Activated CD8-positive, alpha-beta memory T cell treated with anti-CD3 and anti-CD28 coated beads, Interleukin-2, amount 50 U/mL, for 24 hours (primary cell): Measurements from ENCODE around the gene SHROOM2.
"Not testable (repeated sequence)": the region's sequence is repeated elsewhere in the genome, so short reads cannot be mapped to it uniquely, and the experiment has no call there.

ENCODE experiments used
- DNase-seq: peaks from one replicate; pipeline ENCODE4 v3.0.0-alpha.2; 2020; ENCODE audit errors: extremely low read depth

The SHROOM2 gene

DNA sequence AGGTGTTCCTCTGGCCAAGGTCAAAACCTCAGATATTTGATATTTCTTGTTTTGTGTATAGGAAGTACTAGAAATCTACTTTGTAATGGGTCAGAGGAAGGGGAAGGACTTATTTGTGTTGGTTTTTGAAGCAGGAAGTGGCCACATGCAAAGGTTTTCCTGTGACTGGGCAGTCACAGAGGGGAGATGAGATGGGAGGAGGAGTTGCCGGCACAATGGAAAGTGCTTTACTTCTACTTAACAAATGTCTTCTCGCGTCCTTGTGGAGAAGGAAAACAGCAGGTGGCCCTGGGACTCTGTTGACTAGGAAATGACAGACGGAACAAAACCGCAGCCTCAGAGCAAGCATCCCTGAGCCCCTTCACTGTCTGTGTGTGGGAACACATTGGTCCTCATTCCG, 46.6 kb downstream of the SHROOM2 start:
- DNase-seq: no peak

DNA sequence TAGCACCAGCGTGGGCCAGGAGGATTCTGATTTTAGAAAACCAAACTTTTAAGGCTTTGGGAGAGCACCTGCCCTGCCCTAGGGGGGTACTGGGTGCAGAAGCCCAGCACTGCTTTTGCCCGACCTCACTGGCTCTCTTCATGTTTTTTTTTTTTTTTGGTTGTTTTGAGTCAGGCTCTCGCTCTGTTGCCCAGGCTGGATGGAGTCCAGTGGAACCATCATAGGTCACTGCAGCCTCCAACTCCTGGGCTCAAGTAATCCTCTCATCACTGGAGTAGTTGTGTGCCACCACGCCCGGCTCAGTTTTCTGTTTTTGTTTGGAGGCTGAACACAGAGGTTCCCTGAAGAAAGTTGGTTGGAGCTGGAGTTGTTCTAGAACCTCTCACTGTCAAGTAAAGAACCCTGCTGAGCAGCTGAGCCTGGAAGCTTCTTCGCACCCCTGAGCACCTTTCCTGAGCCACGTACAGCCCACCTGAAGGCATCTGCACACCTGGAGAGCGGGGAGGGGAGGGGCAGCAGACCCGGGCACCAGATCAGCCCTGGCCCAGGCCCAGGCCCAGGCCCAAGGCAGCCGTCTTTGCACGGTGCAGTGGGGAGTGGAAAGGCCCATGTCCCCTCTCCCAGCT, 49.5 kb downstream of the SHROOM2 start:
- DNase-seq: no peak

DNA sequence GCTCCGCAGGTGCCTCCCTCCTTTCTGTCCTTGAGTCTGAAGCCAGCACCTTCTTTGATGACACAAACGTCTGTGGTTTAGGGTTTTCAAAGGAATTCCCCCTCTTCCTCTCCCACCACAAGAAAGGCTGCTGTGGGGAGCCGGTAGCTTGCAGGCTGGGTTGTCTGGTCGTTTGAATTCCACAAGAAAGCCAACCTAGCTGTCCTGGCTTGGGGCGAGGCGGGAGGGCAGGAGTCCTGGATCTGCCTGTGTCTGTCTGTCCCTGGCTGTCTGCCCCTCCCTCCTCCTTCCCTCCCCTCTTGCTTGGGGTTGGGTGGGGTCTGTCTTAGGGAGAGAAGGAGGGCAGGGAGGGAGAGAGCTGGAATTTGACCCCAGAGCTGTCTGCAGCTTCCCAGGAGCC, 56.3 kb downstream of the SHROOM2 start:
- DNase-seq: no peak

GRCh38 chrX:9844936-9845577, 58.8 kb downstream of the SHROOM2 start:
- no peak for DNase-seq

- no peak for DNase-seq
Measured at GRCh38 chrX:9845578-9845952, 59.3 kb downstream of the SHROOM2 start.

DNA sequence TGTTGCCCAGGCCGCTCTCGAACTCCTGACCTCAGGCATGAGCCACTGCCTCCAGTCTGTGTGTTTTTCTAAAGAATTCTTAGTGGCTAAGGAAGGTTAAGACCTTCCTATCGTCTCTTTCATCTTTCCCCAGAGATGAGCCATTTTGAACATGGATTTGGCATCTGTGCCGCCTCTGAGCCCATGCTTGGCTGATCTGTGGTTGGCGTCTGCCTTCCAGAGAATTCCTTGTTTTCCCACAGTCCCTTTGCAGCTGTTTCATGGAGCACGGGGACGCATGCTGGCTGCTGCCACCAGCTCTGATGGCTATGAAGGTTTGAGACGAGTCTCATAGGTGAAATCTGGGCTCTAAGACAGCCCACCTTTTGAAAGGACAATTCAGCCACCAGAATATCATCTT, 60.4 kb downstream of the SHROOM2 start:
- no peak for DNase-seq

DNA sequence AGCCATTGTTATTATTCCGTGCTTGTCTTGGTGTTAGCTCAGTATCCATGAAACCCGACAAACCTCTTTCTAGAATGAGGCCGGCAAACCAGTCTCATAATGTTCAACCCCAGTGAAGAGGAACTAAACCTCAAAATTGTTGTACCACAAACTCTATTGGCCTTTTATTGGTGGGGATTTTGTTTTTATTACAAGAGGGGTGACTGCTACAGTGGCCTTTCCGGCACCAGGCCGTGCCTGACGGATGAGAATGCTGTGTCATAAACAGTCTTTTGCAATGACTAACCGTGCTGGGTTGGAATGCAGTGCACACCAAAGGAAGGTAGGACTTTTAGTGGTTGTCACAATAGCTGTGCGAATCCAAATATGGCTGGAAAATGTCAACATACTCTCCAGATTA, 60.8 kb downstream of the SHROOM2 start:
- no peak for DNase-seq

- no peak for DNase-seq
Measured at GRCh38 chrX:9848718-9849479, 62.7 kb downstream of the SHROOM2 start.

DNA sequence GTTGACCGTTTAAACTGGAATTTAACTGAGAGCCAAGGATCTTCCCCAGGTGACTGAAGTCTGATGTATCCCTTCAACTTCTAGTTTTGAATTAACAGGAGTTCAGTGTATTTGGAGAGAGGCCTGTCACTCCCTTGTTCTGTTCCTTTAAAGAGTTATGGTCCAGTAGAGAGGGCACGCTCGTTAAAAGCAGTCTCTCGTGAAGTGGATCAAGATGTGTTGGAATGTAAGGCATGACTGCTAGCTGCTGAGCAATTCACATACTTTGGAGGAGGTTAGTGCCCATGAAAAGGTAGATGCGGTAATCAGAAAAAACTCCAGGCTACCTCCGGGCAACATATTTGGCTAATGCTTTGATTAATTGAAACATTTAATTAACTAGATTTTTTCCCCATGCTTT, 65.7 kb downstream of the SHROOM2 start:
- DNase-seq: no peak

DNA sequence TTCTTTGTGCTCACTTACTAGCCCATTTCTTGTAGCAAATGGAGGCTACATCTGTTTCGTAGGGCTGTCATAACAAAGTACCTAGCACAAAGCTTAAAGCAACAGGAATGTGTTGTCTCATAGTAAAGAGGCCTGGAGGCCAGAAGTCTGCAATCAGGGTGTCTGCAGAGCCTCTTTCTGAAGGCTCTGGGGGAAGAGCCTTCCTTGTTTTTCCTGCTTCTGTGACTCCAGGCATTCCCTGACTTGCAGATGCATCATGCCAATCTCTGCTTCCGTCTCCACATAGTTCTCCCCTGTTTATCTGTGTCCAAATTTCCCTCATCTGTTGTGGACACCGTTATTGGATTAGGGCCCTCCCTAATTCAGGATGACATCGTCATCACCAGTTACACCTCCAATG, 67.1 kb downstream of the SHROOM2 start:
- DNase-seq: no peak

GRCh38 chrX:9855561-9856283, 69.5 kb downstream of the SHROOM2 start:
- DNase-seq: no peak

GRCh38 chrX:9856588-9856987, 70.4 kb downstream of the SHROOM2 start:
- DNase-seq: no peak

DNA sequence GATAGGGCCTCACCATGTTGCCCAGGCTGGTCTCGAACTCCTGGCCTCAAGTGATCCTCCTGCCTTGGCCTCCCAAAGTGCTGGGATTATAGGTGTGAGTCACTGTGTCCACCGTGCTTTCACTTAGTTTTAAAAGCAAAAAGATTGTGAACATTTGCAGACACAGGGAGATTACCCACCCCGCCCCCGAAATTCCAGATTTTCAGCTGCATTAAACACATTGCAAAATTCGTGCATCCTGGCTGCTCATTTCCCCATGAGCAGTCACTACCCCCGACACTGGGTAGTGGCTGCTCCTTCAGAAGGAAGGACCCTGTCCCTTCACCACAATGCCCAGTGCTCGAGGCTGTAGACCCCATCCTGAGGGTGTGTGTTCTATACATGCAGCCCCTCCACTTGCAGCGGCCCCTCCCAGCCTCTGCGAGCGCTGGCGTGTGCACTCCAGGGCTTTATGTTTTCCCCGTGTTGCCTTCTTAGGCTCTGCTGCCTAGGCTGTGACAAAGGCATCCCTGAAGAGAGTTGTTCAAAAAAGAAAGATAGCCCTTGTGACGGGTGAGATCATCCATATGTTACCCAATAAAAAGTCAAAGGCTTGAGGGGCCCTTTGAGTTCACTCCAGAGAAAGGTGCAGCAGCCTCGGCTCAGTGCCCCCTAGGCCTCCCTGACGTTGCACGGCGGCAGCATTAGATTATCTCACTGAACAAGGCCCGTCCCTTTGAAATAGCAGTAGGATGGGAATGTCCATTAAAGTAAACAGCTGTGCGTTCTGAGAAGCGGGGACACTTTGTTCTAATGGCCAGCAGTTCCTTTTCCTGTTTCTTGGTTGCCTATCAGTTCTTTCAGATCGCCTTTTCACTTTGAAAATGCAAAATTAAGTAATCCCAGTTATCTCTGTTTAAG, 71.6 kb downstream of the SHROOM2 start:
- no peak for DNase-seq

- not testable (repeated sequence) for DNase-seq
Measured at GRCh38 chrX:9858684-9859083, 72.5 kb downstream of the SHROOM2 start.

DNA sequence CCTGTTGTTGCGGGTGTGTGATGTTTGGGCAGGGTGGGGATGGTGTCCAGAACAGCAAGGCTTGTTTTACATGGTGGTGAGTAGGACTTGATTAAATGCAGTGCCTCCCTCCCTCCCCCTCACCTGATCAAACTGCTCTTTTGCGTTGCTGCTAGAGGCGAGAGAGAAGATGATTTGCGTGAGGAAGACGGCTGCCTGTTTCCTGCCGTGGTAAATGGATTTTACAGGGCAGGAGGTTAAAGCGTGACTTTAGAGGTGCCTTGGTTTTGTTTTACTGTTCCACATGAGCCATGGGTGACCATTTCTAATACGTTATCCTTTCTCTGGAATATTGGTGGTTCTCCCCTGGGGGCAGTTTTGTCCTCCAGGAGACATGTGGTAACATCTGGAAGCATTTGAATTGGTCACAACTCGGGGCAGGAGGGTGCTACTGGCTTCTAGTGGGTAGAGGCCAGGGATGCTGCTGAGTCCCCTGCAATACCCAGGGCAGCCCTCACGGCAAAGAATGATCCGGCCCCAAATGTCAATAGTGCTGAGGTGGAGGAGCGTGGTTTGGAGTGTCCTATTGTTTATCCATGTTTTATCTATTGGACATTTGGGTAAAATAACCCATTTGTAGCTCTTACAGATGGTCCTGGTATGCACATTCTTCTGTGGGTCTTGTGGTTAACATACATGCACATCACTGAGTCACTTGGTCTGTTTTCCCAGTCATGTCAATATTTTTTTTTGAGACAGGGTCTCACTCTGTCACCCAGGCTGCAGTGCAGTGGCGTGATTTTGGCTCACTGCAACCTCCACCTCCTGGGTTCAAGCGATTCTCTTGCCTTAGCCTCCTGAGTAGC, 73.7 kb downstream of the SHROOM2 start:
- no peak for DNase-seq

DNA sequence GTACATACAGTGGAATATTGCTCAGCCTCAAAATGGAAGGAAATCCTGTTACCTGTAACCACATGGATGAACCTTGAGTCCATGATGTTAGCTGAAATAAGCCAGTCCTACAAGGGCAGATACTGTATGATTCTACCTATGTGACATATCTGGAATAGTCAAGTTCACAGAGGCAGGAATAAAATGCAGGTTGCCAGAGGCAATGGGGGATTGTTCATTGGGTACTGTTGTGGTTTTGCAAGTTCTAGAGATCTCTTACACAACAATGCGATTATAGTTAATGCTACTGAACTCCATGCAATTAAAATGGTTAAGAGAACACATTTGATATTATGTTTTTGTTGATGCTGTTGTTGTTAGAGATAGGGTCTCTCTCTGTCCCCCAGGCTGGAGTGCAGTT, 74.6 kb downstream of the SHROOM2 start:
- no peak for DNase-seq

- no peak for DNase-seq
Measured at GRCh38 chrX:9861711-9862110, 75.5 kb downstream of the SHROOM2 start.

DNA sequence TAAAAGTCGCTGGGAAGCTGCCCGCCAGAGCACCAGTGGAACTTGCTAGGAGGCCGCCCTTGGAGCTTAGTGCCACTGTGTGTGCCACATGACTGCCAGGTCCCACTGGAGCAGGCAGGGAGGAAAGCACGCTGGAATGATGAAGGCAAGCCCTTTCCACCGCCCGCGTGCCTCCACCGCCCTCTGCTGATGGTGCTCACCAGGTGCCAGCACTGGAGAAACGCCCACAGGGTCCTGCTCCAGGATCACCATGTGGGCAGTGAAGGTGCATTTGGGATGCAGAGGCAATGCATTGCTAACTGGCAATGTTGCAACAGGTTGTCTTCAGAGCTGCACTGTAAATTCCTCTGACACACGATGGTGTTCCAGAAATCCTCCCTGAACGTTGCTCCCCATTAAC, 76.3 kb downstream of the SHROOM2 start:
- no peak for DNase-seq

GRCh38 chrX:9862953-9863352, 76.7 kb downstream of the SHROOM2 start:
- no peak for DNase-seq

DNA sequence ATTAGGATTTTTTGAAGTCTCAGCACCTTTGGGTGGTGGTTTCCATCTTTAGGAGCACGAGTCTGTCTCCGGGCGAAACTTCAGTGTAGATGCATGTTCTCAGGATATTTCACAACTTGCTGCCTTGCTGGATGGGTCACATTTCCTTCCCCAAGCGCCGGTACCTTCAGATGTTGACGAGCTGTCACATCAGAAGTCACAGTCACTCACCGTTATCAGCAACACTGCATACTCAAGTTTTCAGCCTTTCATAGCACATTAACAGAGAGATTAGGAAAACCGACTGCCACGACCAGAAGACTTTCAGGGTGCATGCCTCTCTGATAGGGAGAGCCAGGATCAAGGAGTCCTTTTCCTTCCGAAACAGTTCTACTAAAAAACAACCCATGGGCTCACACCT, 77.8 kb downstream of the SHROOM2 start:
- DNase-seq: no peak
